Measurements from ENCODE around the gene GJB3.

- TF ChIP-seq CTCF (IDR thresholded peaks at IDR 0.05; ENCODE audit: insufficient read depth, low read length) = no peak
- TF ChIP-seq REST (IDR thresholded peaks at IDR 0.05; ENCODE audit: insufficient replicate concordance, low read depth) = no peak
- no peak for TF ChIP-seq GABPA (IDR thresholded peaks at IDR 0.05; ENCODE audit: low read depth)
- no peak for TF ChIP-seq SPI1 (IDR thresholded peaks at IDR 0.05; ENCODE audit: borderline replicate concordance, low read depth)
- no peak for TF ChIP-seq POLR2AphosphoS5 (IDR thresholded peaks at IDR 0.05; ENCODE audit: low read depth)
Observed at GRCh38 chr1:34771573-34772371, 9.2 kb upstream of the GJB3 start.

Measured in HL-60 (cell line).